GM12892 (cell line): ENCODE data around the gene OPRL1.

Experiments
- DNase-seq: peaks from one replicate; pipeline ENCODE4 v3.0.0; 2011; ENCODE audit not compliant: insufficient read length
- FAIRE-seq: peaks from 2 replicates; lab custom pipeline; 2011; peaks lifted over from hg19 to GRCh38; lab: Jason Lieb, UNC
- POLR2A ChIP-seq: IDR thresholded peaks from 2 replicates; pipeline ENCODE4 v1.6.1; 2011; ENCODE audit warnings: low read depth, low read length, control low read depth
- POLR2AphosphoS5 ChIP-seq: IDR thresholded peaks from 2 replicates; pipeline ENCODE4 v1.6.1; 2011; ENCODE audit warnings: low read depth, low read length, control low read depth
- TAF1 ChIP-seq: IDR thresholded peaks from 2 replicates; pipeline ENCODE4 v1.6.1; 2011; ENCODE audit warnings: low read depth, mild to moderate bottlenecking, control low read depth, low read length, borderline replicate concordance

Gene OPRL1

GRCh38 chr20:64149809-64150560 lies 70.1 kb downstream of the OPRL1 start:
- TF ChIP-seq POLR2AphosphoS5 (no peak), POLR2A (no peak), TAF1 (no peak)
- no peak for FAIRE-seq
- no peak for DNase-seq
